Lung (tissue), 16 donors: ENCODE results near the gene SPDL1. TPM values are rescaled to one million over a fixed set of nuclear protein-coding genes. Genes with fewer than 3 reads are reported as not detected.

ENCODE experiments used
- ATAC-seq: fragments of 200-7000 bp; cut with Tn5 transposase; one replicate; pipeline ENCODE4 v1.9.1; 2020; ENCODE audit warnings: moderate number of reproducible peaks; ENCODE audit not compliant: insufficient read depth, low FRiP score
- DNase-seq, 3 donors: peaks; one replicate each; pipeline ENCODE4 v3.0.0-alpha.2; 2013 to 2017
- H3K27ac ChIP-seq, 2 donors: one replicate each; pipeline ENCODE4 v1.5.1; 2013; ENCODE audit warnings: mild to moderate bottlenecking in 2 of 2, moderate library complexity in 2 of 2, control low read depth in 1 of 2, inconsistent platforms in 1 of 2, low read depth in 1 of 2, low read length in 1 of 2
- H3K27me3 ChIP-seq, 3 donors: one replicate each; pipeline ENCODE4 v1.5.1; 2013; ENCODE audit warnings: low read length in 2 of 3; ENCODE audit not compliant: control insufficient read depth in 3 of 3, insufficient read depth in 3 of 3
- H3K36me3 ChIP-seq, 4 donors: one replicate each; pipeline ENCODE4 v1.5.1; 2013; ENCODE audit warnings: low read length in 4 of 4, mild to moderate bottlenecking in 1 of 4, moderate library complexity in 1 of 4; ENCODE audit not compliant: control insufficient read depth in 4 of 4, insufficient read depth in 4 of 4
- H3K4me1 ChIP-seq, 5 donors: one replicate each; pipeline ENCODE4 v1.5.1; 2013; ENCODE audit warnings: low read length in 5 of 5, mild to moderate bottlenecking in 2 of 5, moderate library complexity in 1 of 5; ENCODE audit not compliant: control insufficient read depth in 5 of 5, insufficient read depth in 5 of 5
- H3K4me3 ChIP-seq: one replicate; pipeline ENCODE4 v1.5.1; 2013; ENCODE audit warnings: mild to moderate bottlenecking, control low read depth, moderate library complexity
- H3K9ac ChIP-seq, 2 donors: one replicate each; pipeline ENCODE4 v1.5.1; 2013; ENCODE audit warnings: low read length in 2 of 2, control low read depth in 1 of 2; ENCODE audit not compliant: insufficient read depth in 1 of 2
- H3K9me3 ChIP-seq, 4 donors: one replicate each; pipeline ENCODE4 v1.5.1; 2013; ENCODE audit warnings: low read length in 3 of 4, mild to moderate bottlenecking in 1 of 4, moderate library complexity in 1 of 4; ENCODE audit not compliant: control insufficient read depth in 4 of 4, insufficient read depth in 3 of 4
- WGBS, 2 donors: extraction: QIAGEN DNeasy Blood & Tissue Kit; methylation state at CpG; one replicate each; pipeline ENCODE4 v1.1.7; 2013; 5-methylcytosine and 5-hydroxymethylcytosine counted together
- long read RNA-seq, 5 donors: transcript quantifications; one replicate each; lab custom pipeline, GENCODE V29; 2026
- polyA plus RNA-seq, 2 donors: library from polyadenylated mRNA; stranded (reverse); fragments of 200-250 nt; gene quantifications; one replicate each; pipeline ENCODE4 v1.2.1, GENCODE V29; 2013
- total RNA-seq, 2 donors: library from RNA; depleted of rRNA in 1 of 2; stranded (reverse); fragments of >200 nt in 1 of 2; gene quantifications; one replicate each; pipeline ENCODE4 v1.2.1, GENCODE V29; 2014 to 2021
- TF ChIP-seq, protein P1 (sequence below): IDR thresholded peaks from 2 replicates; pipeline ENCODE4 v1.5.1; 2012; ENCODE audit warnings: mild to moderate bottlenecking; ENCODE audit errors: control extremely low read depth, extremely low read depth
- donor health status: control.
- donor health status: control.
- donor health status: Bipolar disorder and iron deficiency.
- donor health status: healthy.
- donor health status: DM: yes; HTN: yes; CAD: no.

SPDL1 gene, protein sequence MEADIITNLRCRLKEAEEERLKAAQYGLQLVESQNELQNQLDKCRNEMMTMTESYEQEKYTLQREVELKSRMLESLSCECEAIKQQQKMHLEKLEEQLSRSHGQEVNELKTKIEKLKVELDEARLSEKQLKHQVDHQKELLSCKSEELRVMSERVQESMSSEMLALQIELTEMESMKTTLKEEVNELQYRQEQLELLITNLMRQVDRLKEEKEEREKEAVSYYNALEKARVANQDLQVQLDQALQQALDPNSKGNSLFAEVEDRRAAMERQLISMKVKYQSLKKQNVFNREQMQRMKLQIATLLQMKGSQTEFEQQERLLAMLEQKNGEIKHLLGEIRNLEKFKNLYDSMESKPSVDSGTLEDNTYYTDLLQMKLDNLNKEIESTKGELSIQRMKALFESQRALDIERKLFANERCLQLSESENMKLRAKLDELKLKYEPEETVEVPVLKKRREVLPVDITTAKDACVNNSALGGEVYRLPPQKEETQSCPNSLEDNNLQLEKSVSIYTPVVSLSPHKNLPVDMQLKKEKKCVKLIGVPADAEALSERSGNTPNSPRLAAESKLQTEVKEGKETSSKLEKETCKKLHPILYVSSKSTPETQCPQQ
- total RNA-seq (10 to 100 TPM; 10.9 to 13.4 TPM), polyA plus RNA-seq (1 to 10 TPM; 4.3 to 6.3 TPM)
- long read RNA-seq, donor 1, transcript SPDL1-201 (12 exons, 2,668 nt) = major isoform, 5 of 5 reads
- long read RNA-seq, donor 1, partial matches to known transcripts = 0 of 5 reads
- long read RNA-seq, donor 1, other reads (novel, unspliced or antisense) = 0 of 5 reads
- long read RNA-seq, donor 2, partial matches to known transcripts = 0 of 1 reads
- long read RNA-seq, donor 2, other reads (novel, unspliced or antisense) = 0 of 1 reads
- long read RNA-seq, donor 3, partial matches to known transcripts = 0 of 2 reads
- long read RNA-seq, donor 3, other reads (novel, unspliced or antisense) = 0 of 2 reads
- long read RNA-seq, donor 4 = 0 reads
- long read RNA-seq, donor 5, transcript SPDL1-201 (12 exons, 2,668 nt) = major isoform, 5 of 5 reads
- long read RNA-seq, donor 5, partial matches to known transcripts = 0 of 5 reads
- long read RNA-seq, donor 5, other reads (novel, unspliced or antisense) = 0 of 5 reads

DNA sequence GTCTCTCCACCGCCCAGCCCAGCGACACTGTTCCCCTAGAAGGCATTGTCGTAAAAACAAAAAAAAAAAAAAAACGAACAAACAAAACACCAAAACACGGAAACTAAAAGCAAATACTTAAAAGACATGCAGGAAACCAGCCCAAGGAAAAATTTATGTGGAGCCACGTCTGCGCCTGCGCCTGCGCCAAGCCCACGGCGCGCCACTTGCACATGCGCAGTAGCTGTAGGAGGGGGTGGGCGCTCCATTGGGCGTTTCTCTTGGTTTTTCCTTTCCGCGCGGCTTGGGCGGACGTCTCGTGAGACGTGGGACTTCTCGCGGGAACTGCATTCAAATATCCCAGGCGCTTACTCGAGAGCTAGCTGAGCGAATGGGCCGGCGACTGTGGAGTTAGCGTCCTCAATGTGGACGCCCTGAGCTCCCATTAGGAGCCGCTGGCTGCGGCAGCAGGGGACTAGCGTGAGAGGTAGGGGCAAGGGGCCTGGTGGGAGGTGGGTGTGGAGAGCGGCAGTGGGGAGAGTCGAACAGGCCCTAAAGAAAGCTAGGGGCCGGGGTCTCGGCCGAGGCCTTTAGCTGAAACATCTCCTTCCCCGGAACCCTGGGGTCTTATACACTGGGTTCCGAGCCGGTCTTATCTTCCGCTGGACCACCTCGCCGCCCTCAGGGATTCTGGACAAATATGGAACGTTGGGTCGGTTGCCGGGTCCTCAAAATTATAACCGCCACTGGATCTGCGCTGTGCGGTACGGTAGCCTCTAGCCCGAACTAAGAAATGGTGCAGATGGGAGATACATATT is at the start of gene SPDL1:
Gene SPDL1 (plus strand): TSS at position 350 of the 797 bp plus-strand sequence. CDS start 4,644 bp downstream, outside the sequence.
- Histone ChIP-seq H3K4me1 (peaks cover 0 to 2% (median 0%) of the 10 kb centered on the region in 5 donors), H3K27me3 (no peaks in the 10 kb centered on the region), H3K9ac (peak within 1 kb of the TSS; percentile 76 to 89), H3K27ac (peak within 1 kb of the TSS; percentile 84 to 91), H3K36me3 (peaks cover 0 to 4% (median 1%) of the 10 kb centered on the region in 4 donors), H3K4me3 (peak within 1 kb of the TSS; percentile 98), H3K9me3 (no peaks in the 10 kb centered on the region)
- WGBS, 2 donors = 0% methylated on average over 53 of the region's 53 CpGs
- ATAC-seq (peak; percentile 99), DNase-seq (peak; percentile 97 to 99 (median 99))
- TF ChIP-seq, protein P1, sequence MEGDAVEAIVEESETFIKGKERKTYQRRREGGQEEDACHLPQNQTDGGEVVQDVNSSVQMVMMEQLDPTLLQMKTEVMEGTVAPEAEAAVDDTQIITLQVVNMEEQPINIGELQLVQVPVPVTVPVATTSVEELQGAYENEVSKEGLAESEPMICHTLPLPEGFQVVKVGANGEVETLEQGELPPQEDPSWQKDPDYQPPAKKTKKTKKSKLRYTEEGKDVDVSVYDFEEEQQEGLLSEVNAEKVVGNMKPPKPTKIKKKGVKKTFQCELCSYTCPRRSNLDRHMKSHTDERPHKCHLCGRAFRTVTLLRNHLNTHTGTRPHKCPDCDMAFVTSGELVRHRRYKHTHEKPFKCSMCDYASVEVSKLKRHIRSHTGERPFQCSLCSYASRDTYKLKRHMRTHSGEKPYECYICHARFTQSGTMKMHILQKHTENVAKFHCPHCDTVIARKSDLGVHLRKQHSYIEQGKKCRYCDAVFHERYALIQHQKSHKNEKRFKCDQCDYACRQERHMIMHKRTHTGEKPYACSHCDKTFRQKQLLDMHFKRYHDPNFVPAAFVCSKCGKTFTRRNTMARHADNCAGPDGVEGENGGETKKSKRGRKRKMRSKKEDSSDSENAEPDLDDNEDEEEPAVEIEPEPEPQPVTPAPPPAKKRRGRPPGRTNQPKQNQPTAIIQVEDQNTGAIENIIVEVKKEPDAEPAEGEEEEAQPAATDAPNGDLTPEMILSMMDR = no peak

DNA sequence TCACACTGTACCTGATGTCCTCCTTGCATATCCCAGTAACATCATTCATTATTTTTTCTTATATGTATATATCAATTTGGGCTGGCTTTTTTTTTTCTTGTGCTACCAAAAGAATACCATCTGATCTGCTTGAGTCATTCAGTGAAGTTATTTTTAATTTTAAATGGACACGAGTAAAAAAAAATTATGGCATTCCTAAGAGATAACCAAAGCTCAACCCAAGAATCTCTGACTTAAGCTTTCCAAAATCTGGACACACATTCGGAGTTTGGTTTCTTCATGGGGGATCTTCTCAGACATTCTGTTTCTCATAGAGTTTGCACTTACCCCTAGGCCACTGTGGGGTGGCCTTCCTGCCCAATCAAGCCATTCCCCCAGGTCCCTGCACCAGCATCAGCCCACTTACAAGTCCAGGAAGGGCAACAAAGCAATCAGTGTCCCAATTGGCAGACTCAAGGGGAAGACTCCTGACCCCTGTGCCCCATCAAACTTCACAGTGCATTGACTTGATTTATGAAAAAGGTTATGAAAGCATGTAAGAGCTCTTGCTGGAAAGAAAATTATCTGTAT is 49.2 kb upstream of the SPDL1 start:
- WGBS, 2 donors = 71 to 90% methylated on average over 2 of the region's 2 CpGs
- no peak for ATAC-seq
- no peak overlapping the region for H3K27ac ChIP-seq

DNA sequence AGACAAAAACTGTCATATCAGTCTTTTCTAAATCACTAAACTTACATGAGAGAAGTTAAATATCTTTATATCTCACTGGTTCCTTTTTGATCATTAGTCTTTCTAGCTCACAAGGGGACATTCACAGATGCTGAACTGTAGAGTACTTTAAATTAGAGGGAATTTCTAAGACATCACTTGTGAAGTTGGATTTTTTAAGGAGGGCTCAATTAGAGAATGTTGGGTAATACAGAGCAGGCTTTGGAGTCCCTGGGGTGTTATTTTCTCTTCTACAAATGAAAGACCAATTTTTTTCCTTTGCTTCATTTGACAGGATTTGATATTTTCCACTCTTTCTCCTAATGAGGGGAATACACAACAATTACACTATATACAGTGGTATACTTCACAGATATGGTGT is 48.6 kb upstream of the SPDL1 start:
- no peaks in the 10 kb centered on the region for H3K9me3 ChIP-seq
- H3K9ac ChIP-seq = no peak overlapping the region
- H3K4me3 ChIP-seq = no peak overlapping the region
- peaks cover 0 to 3% (median 0%) of the 10 kb centered on the region in 5 donors for H3K4me1 ChIP-seq
- H3K27ac ChIP-seq = no peak overlapping the region
- no peaks in the 10 kb centered on the region for H3K36me3 ChIP-seq
- no peak for ATAC-seq
- no peaks in the 10 kb centered on the region for H3K27me3 ChIP-seq
- TF ChIP-seq, protein P1 = no peak
- DNase-seq = no peak

More for the DNA sequence above, 49.2 kb upstream of the SPDL1 start:
- no peaks in the 10 kb centered on the region for H3K27me3 ChIP-seq
- no peaks in the 10 kb centered on the region for H3K9me3 ChIP-seq
- TF ChIP-seq, protein P1 = no peak
- no peak overlapping the region for H3K9ac ChIP-seq
- H3K4me3 ChIP-seq = no peak overlapping the region
- H3K4me1 ChIP-seq = peaks cover 0 to 3% (median 0%) of the 10 kb centered on the region in 5 donors
- no peak for DNase-seq
- H3K36me3 ChIP-seq = no peaks in the 10 kb centered on the region
